ENCODE data around the gene LIME1.
"Not testable (repeated sequence)": the region's sequence is repeated elsewhere in the genome, so short reads cannot be mapped to it uniquely, and the experiment has no call there.

LIME1 gene

DNA sequence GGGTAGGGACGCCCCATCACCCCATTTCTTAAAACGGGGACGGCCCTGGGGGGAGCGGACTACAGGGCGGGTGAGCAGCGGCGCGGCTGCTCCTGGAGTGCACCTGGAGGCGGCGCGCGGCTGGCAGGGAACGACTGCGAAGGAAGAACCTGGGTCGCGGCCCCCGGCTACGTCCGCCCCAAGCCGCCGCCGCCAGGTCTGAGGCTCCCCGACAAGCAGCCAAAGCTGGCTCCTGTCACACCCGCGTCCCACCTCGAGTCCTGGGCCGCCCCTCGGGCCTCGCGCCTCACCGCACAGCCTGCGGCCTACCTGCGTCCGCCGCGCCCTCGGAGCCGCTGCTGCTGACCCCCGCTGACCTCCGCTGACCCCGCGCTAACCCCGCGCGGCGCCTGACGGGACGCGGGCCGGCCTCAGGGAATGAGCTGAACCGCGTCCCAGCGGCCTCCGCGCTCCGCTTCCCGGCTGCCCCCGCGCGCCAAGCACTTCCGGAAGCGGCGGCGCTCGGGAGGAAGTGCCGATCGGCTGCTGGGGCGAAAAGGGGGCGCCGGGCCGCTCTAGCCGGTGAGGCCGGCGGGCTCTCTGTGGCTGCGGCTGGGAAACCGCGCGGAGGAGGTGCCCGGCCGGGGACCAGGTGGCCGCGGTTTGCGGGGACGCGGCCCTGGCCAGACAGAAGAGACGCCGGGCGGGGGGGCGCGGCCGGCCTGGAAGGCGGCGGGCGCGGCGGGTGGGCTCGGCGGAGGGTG is 28.7 kb upstream of the LIME1 start, which contains the start of the genes ARFRP1 and ZGPAT:
ARFRP1 (minus strand) TSS at position 419 of the 743 bp plus-strand sequence. CDS start 885 bp downstream, outside the sequence.
ZGPAT (plus strand) TSS at position 482 of the 743 bp plus-strand sequence. CDS start 542 bp downstream, outside the sequence.
- DNase-seq (ENCODE audit: low read depth in 4 of 4, low spot score in 1 of 4), result peak; percentile 65 to 82 (median 75)

DNA sequence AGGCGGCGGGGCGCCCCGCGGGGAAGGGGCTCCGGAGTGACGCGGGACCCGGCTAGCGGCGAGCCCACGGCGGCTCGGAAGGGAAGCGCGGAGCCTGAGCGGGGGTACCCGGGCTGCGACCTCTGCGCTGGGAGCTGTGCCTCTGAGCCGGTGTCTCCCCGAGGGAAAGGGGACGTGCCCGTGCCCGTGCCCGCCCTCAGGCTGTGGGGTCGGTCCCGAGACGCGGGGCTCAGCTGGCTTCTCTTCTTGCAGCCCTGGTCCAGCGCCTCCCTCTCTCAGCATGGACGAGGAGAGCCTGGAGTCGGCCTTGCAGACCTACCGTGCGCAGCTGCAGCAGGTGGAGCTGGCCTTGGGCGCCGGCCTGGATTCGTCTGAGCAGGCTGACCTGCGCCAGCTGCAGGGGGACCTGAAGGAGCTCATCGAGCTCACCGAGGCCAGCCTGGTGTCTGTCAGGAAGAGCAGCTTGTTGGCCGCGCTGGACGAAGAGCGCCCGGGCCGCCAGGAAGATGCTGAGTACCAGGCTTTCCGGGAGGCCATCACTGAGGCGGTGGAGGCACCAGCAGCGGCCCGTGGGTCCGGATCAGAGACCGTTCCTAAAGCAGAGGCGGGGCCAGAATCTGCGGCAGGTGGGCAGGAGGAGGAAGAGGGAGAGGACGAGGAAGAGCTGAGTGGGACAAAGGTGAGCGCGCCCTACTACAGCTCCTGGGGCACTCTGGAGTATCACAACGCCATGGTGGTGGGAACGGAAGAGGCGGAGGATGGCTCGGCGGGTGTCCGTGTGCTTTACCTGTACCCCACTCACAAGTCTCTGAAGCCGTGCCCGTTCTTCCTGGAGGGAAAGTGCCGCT is 27.9 kb upstream of the LIME1 start:
- DNase-seq (ENCODE audit: low read depth in 4 of 4, low spot score in 1 of 4), result no peak

DNA sequence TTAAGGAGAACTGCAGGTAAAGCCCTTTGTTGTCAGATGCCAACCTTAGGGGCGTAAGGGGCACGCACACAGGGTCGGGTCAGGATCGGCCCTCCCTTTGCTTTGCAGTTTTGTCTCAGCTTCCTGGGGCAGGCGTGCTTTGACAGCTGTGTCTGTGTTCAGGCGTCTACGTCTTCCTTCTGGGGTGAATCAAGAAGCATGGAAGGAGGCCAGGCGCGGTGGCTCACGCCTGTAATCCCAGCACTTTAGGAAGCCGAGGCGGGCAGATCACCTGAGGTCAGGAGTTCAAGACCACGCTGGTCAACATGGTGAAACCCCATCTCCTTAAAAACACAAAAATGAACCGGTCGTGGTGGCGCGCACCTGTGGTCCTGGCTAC is 27.3 kb upstream of the LIME1 start:
- DNase-seq (ENCODE audit: low read depth in 4 of 4, low spot score in 1 of 4), result no peak

DNA sequence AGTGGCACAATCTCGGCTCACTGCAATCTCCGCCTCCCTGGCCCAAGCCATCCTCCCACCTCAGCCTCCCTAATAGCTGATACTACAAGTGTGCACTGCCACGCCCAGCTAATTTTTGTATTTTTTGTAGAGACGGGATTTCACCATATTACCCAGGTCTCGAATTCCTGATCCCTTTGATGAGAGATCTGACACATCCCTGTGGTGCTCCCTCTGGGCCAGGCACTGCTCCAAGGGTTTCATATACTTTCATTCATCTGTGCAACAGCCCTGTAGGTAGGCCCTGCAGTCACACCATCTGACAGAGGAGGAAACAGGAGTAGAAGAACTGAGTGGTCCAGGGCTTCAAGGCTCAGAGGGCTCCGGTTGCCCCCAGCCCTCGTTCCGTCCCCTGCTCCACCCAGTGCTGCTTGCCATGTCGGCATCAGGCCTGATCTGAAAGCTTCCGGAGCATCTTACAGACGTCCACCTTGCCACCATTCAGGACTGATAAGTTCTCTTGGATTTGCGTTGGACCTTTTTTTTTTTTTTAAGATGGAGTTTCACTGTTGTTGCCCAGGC is 25.3 kb upstream of the LIME1 start:
- DNase-seq (ENCODE audit: low read depth in 4 of 4, low spot score in 1 of 4), result no peak

DNA sequence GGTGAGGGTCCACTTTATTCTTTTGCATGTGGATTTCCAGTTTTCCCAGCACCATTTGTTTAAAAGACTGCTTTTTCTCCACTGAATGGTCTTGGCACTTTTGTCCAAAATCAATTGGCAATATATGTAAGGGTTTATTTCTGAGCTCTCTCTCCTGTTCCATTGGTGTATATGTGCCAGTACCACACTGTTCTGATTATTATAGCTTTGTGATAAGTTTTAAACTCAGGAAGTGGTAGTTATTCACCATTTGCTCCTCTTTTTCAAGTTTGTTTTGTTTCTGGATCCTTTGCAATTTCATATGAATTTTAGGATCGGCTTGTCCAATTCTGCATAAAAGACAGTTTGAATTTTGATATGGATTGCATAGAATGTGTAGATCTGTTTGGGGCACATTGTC is 24.3 kb upstream of the LIME1 start:
- DNase-seq (ENCODE audit: low read depth in 4 of 4, low spot score in 1 of 4), result no peak

DNA sequence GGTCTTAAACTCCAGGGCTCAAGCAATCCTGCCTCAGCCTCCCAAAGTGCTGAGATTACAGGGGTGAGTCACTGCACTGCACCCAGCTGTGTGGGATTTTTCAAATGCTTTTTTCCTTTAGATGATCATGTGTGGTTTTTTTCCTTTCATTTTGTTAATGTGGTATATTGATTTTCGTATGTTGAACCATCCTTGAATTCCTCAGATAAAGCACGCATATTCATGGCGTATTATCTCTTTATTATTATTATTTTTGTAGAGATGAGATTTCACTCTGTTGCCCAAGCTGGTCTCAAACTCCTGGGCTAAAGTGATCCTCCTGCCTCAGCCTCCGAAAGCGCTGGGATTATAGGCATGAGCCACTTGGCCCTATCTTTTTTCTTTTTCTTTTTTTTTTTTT is 21.6 kb upstream of the LIME1 start:
- no peak for DNase-seq (ENCODE audit: low read depth in 4 of 4, low spot score in 1 of 4)

DNA sequence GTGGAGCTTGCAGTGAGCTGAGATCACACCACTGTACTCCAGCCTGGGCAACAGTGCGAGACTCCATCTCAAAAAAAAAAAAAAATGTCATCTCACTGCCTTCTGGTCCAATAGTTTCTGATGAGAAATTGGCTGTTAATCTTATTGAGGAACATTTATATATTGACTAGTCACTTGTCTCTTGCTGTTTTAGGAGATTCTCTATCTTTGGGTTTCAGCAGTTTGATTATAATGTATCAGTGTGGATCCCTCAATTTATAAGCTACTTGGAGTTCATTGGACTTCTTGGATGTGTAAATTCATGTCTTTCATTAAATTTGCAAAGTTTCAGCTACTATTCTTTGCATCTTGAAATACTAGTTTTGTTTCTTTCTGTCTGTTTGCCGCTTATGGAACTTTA is 17.5 kb upstream of the LIME1 start:
- DNase-seq (ENCODE audit: low read depth in 4 of 4, low spot score in 1 of 4), result no peak

DNA sequence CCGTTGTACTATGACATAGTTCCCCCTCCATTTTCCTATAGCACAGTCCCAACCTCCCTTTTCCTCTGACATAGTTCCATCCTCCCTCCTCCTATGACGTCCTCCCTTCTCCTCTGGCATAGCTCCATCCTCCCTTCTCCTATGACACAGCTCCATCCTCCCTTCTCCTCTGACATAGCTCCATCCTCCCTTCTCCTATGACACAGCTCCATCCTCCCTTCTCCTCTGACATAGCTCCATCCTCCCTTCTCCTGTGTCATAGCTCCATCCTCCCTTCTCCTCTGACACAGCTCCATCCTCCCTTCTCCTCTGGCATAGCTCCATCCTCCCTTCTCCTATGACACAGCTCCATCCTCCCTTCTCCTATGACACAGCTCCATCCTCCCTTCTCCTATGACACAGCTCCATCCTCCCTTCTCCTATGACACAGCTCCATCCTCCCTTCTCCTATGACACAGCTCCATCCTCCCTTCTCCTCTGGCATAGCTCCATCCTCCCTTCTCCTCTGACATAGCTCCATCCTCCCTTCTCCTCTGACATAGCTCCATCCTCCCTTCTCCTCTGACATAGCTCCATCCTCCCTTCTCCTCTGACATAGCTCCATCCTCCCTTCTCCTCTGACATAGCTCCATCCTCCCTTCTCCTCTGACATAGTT is 13.4 kb upstream of the LIME1 start:
- not testable (repeated sequence) for DNase-seq (ENCODE audit: low read depth in 4 of 4, low spot score in 1 of 4)

DNA sequence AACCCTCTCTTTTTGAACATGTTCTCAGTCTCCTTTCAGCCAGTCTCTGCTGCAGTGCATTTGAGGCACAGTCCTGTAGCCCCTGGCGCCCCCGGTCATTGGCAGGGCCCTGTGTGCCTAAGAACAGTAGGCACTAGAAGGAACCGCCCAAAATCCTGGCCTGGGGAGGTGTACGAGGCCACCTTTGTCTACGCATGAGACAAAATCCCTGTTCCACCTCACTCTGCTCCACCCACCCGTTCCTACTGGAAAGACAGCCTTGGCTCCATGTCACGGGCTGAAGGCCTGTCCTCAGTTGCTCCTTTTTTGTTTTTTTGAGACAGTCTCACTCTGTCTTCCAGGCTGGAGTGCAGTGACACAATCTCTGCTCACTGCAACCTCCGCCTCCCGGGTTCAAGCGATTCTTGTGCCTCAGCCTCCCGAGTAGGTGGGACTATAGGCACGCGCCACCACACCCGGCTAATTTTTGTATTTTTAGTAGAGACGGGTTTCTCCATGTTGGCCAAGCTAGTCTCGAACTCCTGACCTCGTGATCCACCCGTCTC is 6.2 kb upstream of the LIME1 start:
- not testable (repeated sequence) for DNase-seq (ENCODE audit: low read depth in 4 of 4, low spot score in 1 of 4)

DNA sequence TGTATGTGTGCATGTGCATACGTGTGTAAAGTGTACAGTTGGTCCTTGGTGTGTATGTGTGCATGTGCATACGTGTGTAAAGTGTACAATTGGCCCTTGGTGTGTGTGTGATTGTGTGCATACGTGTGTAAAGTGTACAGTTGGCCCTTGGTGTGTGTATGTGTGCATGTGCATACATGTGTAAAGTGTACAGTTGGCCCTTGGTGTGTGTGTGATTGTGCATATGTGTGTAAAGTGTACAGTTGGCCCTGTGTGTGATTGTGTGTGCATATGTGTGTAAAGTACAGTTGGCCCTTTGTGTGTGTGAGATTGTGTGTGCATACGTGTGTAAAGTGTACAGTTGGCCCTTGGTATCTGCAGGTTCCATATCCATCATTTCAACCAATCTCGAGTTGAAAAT is 5.1 kb upstream of the LIME1 start:
- no peak for DNase-seq (ENCODE audit: low read depth in 4 of 4, low spot score in 1 of 4)

DNA sequence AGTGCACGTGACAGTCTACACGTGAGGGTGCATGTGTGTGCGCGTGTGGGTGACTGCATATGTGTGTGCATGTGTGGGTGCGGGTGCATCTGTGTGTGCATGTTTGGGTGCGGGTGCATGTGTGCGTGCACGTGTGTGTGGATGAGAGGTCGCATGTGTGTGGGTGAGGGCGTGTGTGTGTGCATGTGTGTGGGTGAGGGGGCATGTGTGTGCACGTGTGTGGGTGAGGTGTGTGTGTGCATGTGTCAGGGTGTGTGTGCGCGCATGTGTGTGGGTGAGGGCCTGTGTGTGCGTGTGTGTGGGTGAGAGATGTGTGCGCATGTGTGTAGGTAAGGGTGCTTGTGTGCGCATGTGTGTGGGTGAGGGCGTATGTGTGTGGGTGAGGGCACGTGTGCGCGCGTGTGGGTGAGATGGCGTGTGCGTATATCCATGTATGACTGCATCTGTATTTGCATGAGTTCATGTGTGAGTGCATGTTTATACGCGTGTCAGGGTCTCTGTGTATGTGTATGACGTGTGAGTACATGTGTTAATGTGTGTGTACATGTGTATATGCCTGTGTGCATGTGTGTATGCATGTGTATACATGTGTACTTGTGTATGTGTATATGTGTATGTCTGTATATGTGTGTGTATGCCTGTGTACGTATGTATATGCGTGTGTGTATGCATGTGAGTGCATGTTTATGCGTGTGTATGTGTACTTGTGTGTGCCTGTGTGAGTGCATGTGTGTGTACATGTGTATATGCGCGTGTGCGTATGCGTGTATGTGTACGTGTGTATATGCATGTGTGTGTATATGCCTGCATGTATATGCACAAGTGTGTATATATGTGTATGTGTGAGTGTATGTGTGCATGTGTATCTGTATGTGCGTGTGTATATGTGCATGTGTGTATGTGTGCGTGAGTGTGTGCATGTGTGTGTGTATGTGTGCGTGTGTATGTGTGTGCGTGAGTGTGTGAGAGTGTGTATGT is 4.1 kb upstream of the LIME1 start:
- no peak for DNase-seq (ENCODE audit: low read depth in 4 of 4, low spot score in 1 of 4)

DNA sequence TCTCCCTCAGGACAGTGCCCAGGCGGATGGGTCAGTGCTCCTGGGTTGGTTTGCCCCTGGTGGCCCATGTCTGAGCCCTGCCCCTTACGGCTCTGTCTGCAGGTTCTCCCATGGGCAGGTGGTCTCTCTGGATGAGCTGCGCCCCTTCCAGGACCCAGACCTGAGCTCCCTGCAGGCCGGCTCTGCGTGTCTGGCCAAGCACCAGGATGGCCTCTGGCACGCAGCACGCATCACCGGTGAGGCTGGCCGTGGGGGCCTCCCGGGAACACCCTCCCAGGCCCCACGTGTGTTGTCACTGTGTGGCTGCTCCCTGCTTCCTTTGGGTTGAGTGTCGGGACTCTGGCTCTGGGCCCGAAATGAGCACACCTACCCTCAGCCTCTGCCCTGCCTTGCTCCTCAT is 3.3 kb upstream of the LIME1 start:
- no peak for DNase-seq (ENCODE audit: low read depth in 4 of 4, low spot score in 1 of 4)

DNA sequence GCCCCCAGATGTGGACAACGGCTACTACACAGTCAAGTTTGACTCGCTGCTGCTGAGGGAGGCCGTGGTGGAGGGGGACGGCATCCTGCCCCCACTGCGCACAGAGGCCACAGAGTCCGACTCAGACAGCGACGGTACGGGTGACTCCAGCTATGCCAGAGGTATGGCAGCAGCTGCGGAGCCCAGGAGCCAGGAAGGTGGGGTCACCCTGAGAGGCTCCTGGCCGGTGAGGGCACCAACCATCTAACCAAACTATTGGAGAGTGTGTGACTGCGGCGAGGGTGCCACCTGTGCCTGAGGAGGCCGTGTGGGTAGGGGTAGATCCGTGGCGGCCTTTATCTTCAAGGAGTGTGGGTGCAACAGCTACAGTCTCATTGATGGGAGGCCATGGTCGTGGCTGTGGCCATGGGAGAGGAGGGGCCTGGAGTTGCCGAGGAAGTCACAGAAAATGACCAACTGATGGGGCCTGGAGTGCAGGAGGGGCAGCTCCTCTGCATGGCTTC is 2.8 kb upstream of the LIME1 start:
- DNase-seq (ENCODE audit: low read depth in 4 of 4, low spot score in 1 of 4), result no peak

DNA sequence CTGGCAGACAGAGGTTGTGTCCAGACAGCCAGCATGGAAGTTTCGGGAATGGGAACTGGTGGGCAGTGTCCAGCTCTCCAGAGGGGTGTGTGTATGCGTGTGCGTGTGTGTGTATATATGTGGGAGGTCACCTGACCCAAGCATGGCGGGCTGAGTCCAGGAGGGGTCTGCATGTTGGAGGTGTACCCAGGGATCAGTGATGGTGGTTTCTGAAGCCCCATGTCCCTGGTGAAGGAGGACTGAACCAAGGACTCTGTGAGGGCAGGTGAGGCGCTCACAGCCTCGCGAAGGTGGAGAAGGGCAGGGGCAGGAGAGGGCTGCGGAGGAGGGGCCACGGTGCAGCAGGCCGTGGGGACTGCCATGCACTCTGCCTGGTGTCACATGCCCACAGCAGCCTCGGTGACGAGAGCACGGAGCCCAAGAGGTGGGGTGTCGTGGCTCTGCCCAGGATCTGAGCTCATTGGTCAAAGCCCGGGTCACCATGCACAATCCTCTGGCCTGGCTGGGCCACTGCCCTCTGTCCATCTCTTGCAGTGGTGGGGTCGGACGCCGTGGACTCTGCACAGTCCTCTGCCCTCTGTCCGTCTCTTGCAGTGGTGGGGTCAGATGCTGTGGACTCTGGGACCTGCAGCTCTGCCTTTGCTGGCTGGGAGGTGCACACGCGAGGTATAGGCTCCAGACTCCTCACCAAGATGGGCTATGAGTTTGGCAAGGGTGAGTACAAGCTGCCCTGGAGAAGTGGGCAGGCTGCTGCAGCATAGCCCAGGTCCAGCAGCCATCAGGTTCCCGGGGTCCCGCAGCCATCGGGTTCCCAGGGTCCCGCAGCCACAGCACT is 2.1 kb upstream of the LIME1 start:
- DNase-seq (ENCODE audit: low read depth in 4 of 4, low spot score in 1 of 4), result no peak

DNA sequence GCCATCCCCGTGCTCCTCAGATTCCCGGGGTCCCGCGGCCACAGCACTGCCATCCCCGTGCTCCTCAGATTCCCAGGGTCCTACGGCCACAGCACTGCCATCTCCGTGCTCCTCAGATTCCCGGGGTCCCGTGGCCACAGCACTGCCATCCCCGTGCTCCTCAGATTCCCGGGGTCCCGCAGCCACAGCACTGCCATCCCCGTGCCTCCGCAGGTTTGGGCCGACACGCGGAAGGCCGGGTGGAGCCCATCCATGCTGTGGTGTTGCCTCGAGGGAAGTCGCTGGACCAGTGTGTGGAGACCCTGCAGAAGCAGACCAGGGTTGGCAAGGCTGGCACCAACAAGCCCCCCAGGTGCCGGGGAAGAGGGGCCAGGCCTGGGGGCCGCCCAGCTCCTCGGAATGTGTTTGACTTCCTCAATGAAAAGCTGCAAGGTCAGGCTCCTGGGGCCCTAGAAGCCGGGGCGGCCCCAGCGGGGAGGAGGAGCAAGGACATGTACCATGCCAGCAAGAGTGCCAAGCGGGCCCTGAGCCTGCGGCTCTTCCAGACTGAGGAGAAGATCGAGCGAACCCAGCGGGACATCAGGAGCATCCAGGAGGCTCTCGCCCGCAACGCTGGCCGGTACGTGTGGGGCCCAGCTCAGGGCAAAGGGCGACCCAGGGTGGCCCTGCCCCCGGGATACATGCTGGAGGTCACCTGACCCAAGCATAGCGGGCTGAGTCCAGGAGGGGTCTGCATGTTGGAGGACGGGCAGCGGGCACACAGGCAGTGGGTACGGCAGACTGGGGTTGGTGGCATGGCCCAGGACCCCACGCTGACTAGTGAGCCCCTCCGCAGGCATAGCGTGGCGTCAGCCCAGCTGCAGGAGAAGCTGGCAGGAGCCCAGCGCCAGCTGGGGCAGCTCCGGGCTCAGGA is 1.3 kb upstream of the LIME1 start:
- DNase-seq (ENCODE audit: low read depth in 4 of 4, low spot score in 1 of 4), result no peak

DNA sequence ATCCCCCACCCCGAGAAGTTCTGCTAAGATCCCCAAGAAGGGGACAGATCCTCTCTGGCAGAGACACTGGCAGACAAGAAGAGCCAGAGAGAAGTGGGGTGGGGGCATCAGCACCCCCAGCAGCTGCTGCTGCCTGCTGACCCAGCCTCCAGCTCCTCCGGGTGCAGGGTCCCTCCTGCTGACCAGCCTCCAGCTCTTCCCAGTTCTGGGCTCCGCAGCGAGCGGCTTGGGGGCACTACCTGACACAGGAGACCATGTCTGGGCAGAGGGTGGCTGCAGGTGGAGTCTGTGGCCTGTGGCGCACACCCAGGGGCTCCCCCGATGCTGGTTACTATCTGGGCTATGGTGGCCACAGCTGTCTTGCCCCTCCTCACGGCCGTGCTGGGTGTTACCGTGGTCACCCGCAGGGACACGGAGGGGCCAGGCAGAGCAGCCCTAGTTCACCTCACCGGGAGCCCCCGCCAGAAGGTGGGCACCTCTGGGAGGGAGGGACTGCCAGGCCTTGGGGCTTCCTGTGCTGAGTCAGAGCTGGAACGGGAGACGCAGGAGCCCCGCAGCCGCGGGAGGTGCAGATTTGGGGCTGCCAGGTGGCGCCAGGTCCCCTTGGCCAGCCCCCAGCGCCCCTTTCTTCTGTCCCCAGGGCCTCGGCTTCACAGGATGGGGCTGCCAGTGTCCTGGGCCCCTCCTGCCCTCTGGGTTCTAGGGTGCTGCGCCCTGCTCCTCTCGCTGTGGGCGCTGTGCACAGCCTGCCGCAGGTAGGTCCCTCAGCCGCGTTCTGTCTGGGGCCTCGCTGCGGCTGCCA is 630 bp downstream of the LIME1 start:
- DNase-seq (ENCODE audit: low read depth in 4 of 4, low spot score in 1 of 4), result no peak

DNA sequence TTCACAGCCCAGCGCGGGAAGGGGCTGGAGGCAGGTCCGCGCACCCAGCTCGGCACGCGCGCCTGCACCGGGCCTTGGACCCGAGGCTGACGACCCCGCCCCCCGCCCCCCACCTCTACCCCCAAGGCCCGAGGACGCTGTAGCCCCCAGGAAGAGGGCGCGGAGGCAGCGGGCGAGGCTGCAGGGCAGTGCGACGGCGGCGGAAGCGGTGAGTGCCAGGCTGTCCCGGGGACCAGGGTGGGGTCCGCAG is 1.2 kb downstream of the LIME1 start:
- DNase-seq (ENCODE audit: low read depth in 4 of 4, low spot score in 1 of 4), result no peak

Measured in stimulated activated CD4-positive, alpha-beta T cell treated with anti-CD3 and anti-CD28 coated beads, Interleukin-1b, Interleukin-23, amount 100 ng/mL, for 24 hours (primary cell).